IMR-90 (cell line): ENCODE measurements around the gene TSPAN17. TPM values are rescaled to one million over a fixed set of nuclear protein-coding genes. Genes with fewer than 3 reads are reported as not detected.

Experiments used
- ATAC-seq: fragments of 200-7000 bp; cut with Tn5 transposase; 2 replicates; pipeline ENCODE4 v1.9.1; 2020; ENCODE audit warnings: low read depth, mild to moderate bottlenecking, moderate library complexity
- BruUV-seq: library from RNA; stranded (reverse); fragments of 400-500 nt; replicated peaks from 2 replicates; lab custom pipeline; 2021; lab: Mats Ljungman, UMichigan
- CTCF ChIA-PET: fragments of 300-600 bp; formaldehyde crosslinking; extraction: SDS; loops from one replicate; lab custom pipeline; 2021; ENCODE audit warnings: antibody characterized with exemption; lab: Yijun Ruan, JAX
- POLR2A ChIA-PET: fragments of 300-600 bp; sonication (Branson Sonifier 250); formaldehyde crosslinking; loops from one replicate; lab custom pipeline; 2022; ENCODE audit warnings: antibody characterized with exemption; ENCODE audit not compliant: unreplicated experiment; lab: Charles Lee
- DNase-seq: peaks from one replicate; pipeline ENCODE4 v3.0.0; 2013
- H2AFZ ChIP-seq: replicated peaks from 2 replicates; pipeline ENCODE3; 2013; ENCODE audit warnings: low read length, mild to moderate bottlenecking; ENCODE audit not compliant: poor library complexity
- H2AK5ac ChIP-seq: 2 replicates; pipeline ENCODE4 v1.6.1; 2013; ENCODE audit warnings: low read depth, low read length, inconsistent platforms
- H2AK9ac ChIP-seq: replicated peaks from 2 replicates; pipeline ENCODE3; 2013; ENCODE audit warnings: mild to moderate bottlenecking, low read depth, low read length, moderate library complexity; ENCODE audit not compliant: poor library complexity
- H2BK120ac ChIP-seq: 2 replicates; pipeline ENCODE4 v1.6.1; 2013; ENCODE audit warnings: low read depth, low read length, inconsistent platforms
- H2BK15ac ChIP-seq: 3 replicates; pipeline ENCODE4 v1.6.1; 2013; ENCODE audit warnings: low read depth, low read length, inconsistent platforms
- H2BK20ac ChIP-seq: 2 replicates; pipeline ENCODE4 v1.6.1; 2013; ENCODE audit warnings: low read depth, mild to moderate bottlenecking, inconsistent platforms, low read length, moderate library complexity
- H2BK5ac ChIP-seq: 2 replicates; pipeline ENCODE4 v1.6.1; 2013; ENCODE audit warnings: mild to moderate bottlenecking, low read depth, low read length, inconsistent platforms; ENCODE audit not compliant: poor library complexity, severe bottlenecking
- H3K14ac ChIP-seq: replicated peaks from 2 replicates; pipeline ENCODE4 v1.6.1; 2013; ENCODE audit warnings: low read depth, low read length, inconsistent platforms
- H3K18ac ChIP-seq: 2 replicates; pipeline ENCODE4 v1.6.1; 2013; ENCODE audit warnings: low read depth, low read length, control low read depth
- H3K23ac ChIP-seq: 2 replicates; pipeline ENCODE4 v1.6.1; 2013; ENCODE audit warnings: low read depth, low read length, inconsistent platforms
- H3K27ac ChIP-seq: 2 replicates; pipeline ENCODE4 v1.5.1; 2013; ENCODE audit warnings: mild to moderate bottlenecking, control low read depth, low read length; ENCODE audit not compliant: insufficient read depth
- H3K27me3 ChIP-seq: 2 replicates; pipeline ENCODE4 v1.6.1; 2013; ENCODE audit warnings: low read length; ENCODE audit not compliant: control insufficient read depth, insufficient read depth
- H3K36me3 ChIP-seq: 2 replicates; pipeline ENCODE4 v1.6.1; 2013; ENCODE audit warnings: low read length, mixed read lengths; ENCODE audit not compliant: control insufficient read depth, insufficient read depth
- H3K4ac ChIP-seq: 2 replicates; pipeline ENCODE4 v1.6.1; 2013; ENCODE audit warnings: low read depth, low read length, inconsistent platforms
- H3K4me1 ChIP-seq: 2 replicates; pipeline ENCODE4 v1.6.1; 2013; ENCODE audit warnings: low read length, mixed read lengths; ENCODE audit not compliant: control insufficient read depth, insufficient read depth
- H3K4me2 ChIP-seq: 2 replicates; pipeline ENCODE4 v1.6.1; 2013; ENCODE audit warnings: low read depth, mild to moderate bottlenecking, control low read depth, low read length, moderate library complexity
- H3K4me3 ChIP-seq: 2 replicates; pipeline ENCODE4 v1.5.1; 2013; ENCODE audit warnings: low read depth, mild to moderate bottlenecking, control low read depth, low read length, moderate library complexity; ENCODE audit not compliant: insufficient read depth
- H3K56ac ChIP-seq: 2 replicates; pipeline ENCODE4 v1.6.1; 2013; ENCODE audit warnings: low read length, inconsistent platforms; ENCODE audit not compliant: insufficient read depth; ENCODE audit errors: extremely low read depth
- H3K79me1 ChIP-seq, 2 experiments: 2 replicates each; pipeline ENCODE4 v1.6.1; 2013; ENCODE audit warnings: low read length in 2 of 2, inconsistent platforms in 1 of 2, low read depth in 1 of 2
- H3K9ac ChIP-seq: 2 replicates; pipeline ENCODE4 v1.6.1; 2013; ENCODE audit warnings: low read depth, low read length, control low read depth
- H3K9me1 ChIP-seq: 2 replicates; pipeline ENCODE4 v1.6.1; 2013; ENCODE audit warnings: low read length, inconsistent platforms; ENCODE audit not compliant: insufficient read depth
- H3K9me3 ChIP-seq: 2 replicates; pipeline ENCODE4 v1.6.1; 2013; ENCODE audit warnings: low read length; ENCODE audit not compliant: control insufficient read depth, insufficient read depth
- H4K20me1 ChIP-seq: 2 replicates; pipeline ENCODE4 v1.6.1; 2013; ENCODE audit warnings: low read length, inconsistent platforms; ENCODE audit not compliant: insufficient read depth
- H4K5ac ChIP-seq: 2 replicates; pipeline ENCODE4 v1.6.1; 2013; ENCODE audit warnings: mild to moderate bottlenecking, low read depth, low read length, control low read depth
- H4K8ac ChIP-seq, 2 experiments: 2 replicates each; pipeline ENCODE4 v1.6.1; 2013; ENCODE audit warnings: low read depth in 2 of 2, low read length in 2 of 2, control low read depth in 1 of 2, inconsistent platforms in 1 of 2
- H4K91ac ChIP-seq: 2 replicates; pipeline ENCODE4 v1.6.1; 2013; ENCODE audit warnings: low read depth, low read length, inconsistent platforms; ENCODE audit not compliant: insufficient read depth
- BHLHE40 ChIP-seq: fragments of 150-350 bp; IDR thresholded peaks from 2 replicates; pipeline ENCODE4 v1.6.1; 2016; ENCODE audit warnings: mild to moderate bottlenecking, low read depth, low read length
- CEBPB ChIP-seq: IDR thresholded peaks from 2 replicates; pipeline ENCODE4 v1.6.1; 2012; ENCODE audit warnings: low read depth, low read length, improper control_type of control experiment
- CHD1 ChIP-seq: IDR thresholded peaks from 2 replicates; pipeline ENCODE4 v1.6.1; 2012; ENCODE audit warnings: low read depth, low read length, improper control_type of control experiment
- FOS ChIP-seq: fragments of 150-350 bp; IDR thresholded peaks from 2 replicates; pipeline ENCODE4 v1.6.1; 2016; ENCODE audit warnings: low read depth, low read length
- MAFK ChIP-seq: IDR thresholded peaks from 2 replicates; pipeline ENCODE4 v1.6.1; 2012; ENCODE audit warnings: low read depth, low read length, improper control_type of control experiment
- MAZ ChIP-seq: IDR thresholded peaks from 2 replicates; pipeline ENCODE4 v1.6.1; 2012; ENCODE audit warnings: low read depth, mild to moderate bottlenecking, low read length, improper control_type of control experiment, moderate library complexity, borderline replicate concordance
- MXI1 ChIP-seq: IDR thresholded peaks from 2 replicates; pipeline ENCODE4 v1.6.1; 2012; ENCODE audit warnings: low read depth, mild to moderate bottlenecking, low read length, moderate library complexity, borderline replicate concordance
- NFE2L2 ChIP-seq: fragments of 150-350 bp; IDR thresholded peaks from 2 replicates; pipeline ENCODE4 v1.6.1; 2016; ENCODE audit warnings: low read depth, mild to moderate bottlenecking, low read length
- POLR2A ChIP-seq: IDR thresholded peaks from 2 replicates; pipeline ENCODE4 v1.6.1; 2012; ENCODE audit warnings: mild to moderate bottlenecking, low read depth, low read length
- RAD21 ChIP-seq: IDR thresholded peaks from 2 replicates; pipeline ENCODE4 v1.6.1; 2012; ENCODE audit warnings: low read length, improper control_type of control experiment
- RCOR1 ChIP-seq: IDR thresholded peaks from 2 replicates; pipeline ENCODE4 v1.6.1; 2012; ENCODE audit warnings: mild to moderate bottlenecking, low read length, improper control_type of control experiment; ENCODE audit not compliant: insufficient replicate concordance
- SMC3 ChIP-seq: fragments of 150-350 bp; IDR thresholded peaks from 2 replicates; pipeline ENCODE4 v1.6.1; 2016; ENCODE audit warnings: low read depth, mild to moderate bottlenecking, antibody characterized with exemption, low read length, moderate library complexity
- WGBS, 2 experiments: methylation state at CpG; one replicate each; pipeline versions ENCODE4 v1.1.5 to v1.1.7; 2013; ENCODE audit warnings: missing lambda C conversion rate in 2 of 2; ENCODE audit not compliant: insufficient read length in 1 of 2; ENCODE audit errors: extremely low coverage in 2 of 2; 5-methylcytosine and 5-hydroxymethylcytosine counted together
- dilution Hi-C: fragments of 300-500 bp; cut with HindIII; formaldehyde crosslinking; loops from one replicate; pipeline ENCODE4 v1.14.3; 2018; ENCODE audit warnings: low sequenced_read_pairs; ENCODE audit not compliant: unreplicated experiment
- in situ Hi-C: fragments of 300-500 bp; cut with MboI; formaldehyde crosslinking; loops from 3 replicates; pipeline ENCODE4 v1.14.3; 2019; ENCODE audit warnings: low sequenced_read_pairs, inconsistent platforms, mixed read lengths
- intact Hi-C: fragments of 100-400 bp; cut with micrococcal nuclease; formaldehyde crosslinking; loops from 2 replicates; pipeline ENCODE4 v1.10.0; 2022
- polyA plus RNA-seq, 3 experiments: library from polyadenylated mRNA; depleted of rRNA; stranded (reverse); fragments of >200 nt; gene quantifications; 2 replicates each; pipeline ENCODE4 v1.2.3, GENCODE V29; 2012; ENCODE audit warnings: low replicate concordance in 1 of 3
- total RNA-seq: library from RNA; depleted of rRNA; stranded (reverse); fragments of >200 nt; gene quantifications from 2 replicates; pipeline ENCODE4 v1.2.3, GENCODE V29; 2012
- TF ChIP-seq, protein P1 (sequence below): conservative IDR thresholded peaks from 2 replicates; pipeline ENCODE4 v1.5.1; 2012; ENCODE audit warnings: mild to moderate bottlenecking, low read depth, low read length, improper control_type of control experiment
- TF ChIP-seq, protein P2 (sequence below): fragments of 150-350 bp; IDR thresholded peaks from 2 replicates; pipeline ENCODE4 v1.6.1; 2016; ENCODE audit warnings: low read depth, mild to moderate bottlenecking, low read length, moderate library complexity, borderline replicate concordance
- TF ChIP-seq, protein P3 (sequence below): fragments of 150-350 bp; IDR thresholded peaks from 2 replicates; pipeline ENCODE4 v1.6.1; 2017; ENCODE audit warnings: mild to moderate bottlenecking, antibody characterized with exemption, low read length, low read depth

The TSPAN17 gene
- total and polyA plus RNA-seq, 2 of the 4 experiments (the other 2 are of a cell fraction) = 34.2 to 41.6 TPM

DNA sequence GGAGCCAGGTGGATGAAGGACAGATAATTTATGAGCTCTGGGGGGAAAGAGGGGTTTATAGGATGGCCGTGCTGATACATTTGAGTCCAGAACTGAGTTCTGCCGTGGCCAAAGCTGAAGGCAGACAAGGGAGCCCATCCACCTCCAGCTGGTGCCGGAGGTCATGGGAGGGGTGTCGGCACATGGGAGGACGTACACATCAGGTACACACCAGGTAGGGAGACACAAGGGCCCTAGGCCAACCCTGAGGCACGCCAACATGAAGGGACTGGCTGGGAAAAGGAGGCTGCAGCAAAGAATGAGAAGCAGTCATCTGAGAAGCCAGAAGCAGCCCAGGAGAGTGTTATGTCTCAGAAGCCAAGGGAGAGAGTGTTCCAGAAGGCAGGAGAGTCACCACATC lies 35.3 kb upstream of the TSPAN17 start:
- POLR2A ChIA-PET = no interaction called here
- H3K36me3 ChIP-seq = no peaks in the 10 kb centered on the region
- H3K9ac ChIP-seq = no peak overlapping the region
- BruUV-seq = no TSS peak
- in situ Hi-C loops = no loop called here
- H3K9me1 ChIP-seq = peaks cover 36% of the 10 kb centered on the region
- H3K4me1 ChIP-seq = peaks cover 28% of the 10 kb centered on the region
- whole genome bisulfite sequencing, 2 experiments = 86% methylated on average over 4 of the region's 6 CpGs; no CpG with 5 or more reads in 1 of the 2 experiments
- H2AK5ac ChIP-seq = no peak overlapping the region
- no peak overlapping the region for H3K4me3 ChIP-seq
- peaks cover 4 to 26% of the 10 kb centered on the region in 2 experiments; a peak in 3 of 4 replicates for H3K79me1 ChIP-seq
- no peak overlapping the region for H2BK5ac ChIP-seq
- H2AK9ac ChIP-seq = no peak overlapping the region
- no peak overlapping the region for H2BK20ac ChIP-seq
- no peak overlapping the region for H3K4me2 ChIP-seq
- no peaks in the 10 kb centered on the region for H3K27me3 ChIP-seq
- no peak overlapping the region for H2BK120ac ChIP-seq
- no peak overlapping the region for H3K18ac ChIP-seq
- H3K27ac ChIP-seq = no peak overlapping the region
- no peak overlapping the region for H2AFZ ChIP-seq
- dilution Hi-C loops = no loop called here
- no peak overlapping the region for H2BK15ac ChIP-seq
- no peak overlapping the region for H3K56ac ChIP-seq
- CTCF ChIA-PET = no interaction called here
- H3K23ac ChIP-seq = no peak overlapping the region
- no peak overlapping the region for H3K4ac ChIP-seq
- no peaks in the 10 kb centered on the region for H3K9me3 ChIP-seq
- DNase-seq = no peak
- H3K14ac ChIP-seq = no peak overlapping the region
- ATAC-seq = no peak
- no peak overlapping the region for H4K8ac ChIP-seq
- H4K20me1 ChIP-seq = peaks cover 14% of the 10 kb centered on the region
- H4K5ac ChIP-seq = no peak overlapping the region
- TF ChIP-seq POLR2A (no peak), MXI1 (no peak), MAZ (no peak), CEBPB (no peak), MAFK (no peak), SMC3 (no peak), RAD21 (no peak), BHLHE40 (no peak), FOS (no peak), CHD1 (no peak), NFE2L2 (no peak), RCOR1 (no peak)
- TF ChIP-seq, protein P1, sequence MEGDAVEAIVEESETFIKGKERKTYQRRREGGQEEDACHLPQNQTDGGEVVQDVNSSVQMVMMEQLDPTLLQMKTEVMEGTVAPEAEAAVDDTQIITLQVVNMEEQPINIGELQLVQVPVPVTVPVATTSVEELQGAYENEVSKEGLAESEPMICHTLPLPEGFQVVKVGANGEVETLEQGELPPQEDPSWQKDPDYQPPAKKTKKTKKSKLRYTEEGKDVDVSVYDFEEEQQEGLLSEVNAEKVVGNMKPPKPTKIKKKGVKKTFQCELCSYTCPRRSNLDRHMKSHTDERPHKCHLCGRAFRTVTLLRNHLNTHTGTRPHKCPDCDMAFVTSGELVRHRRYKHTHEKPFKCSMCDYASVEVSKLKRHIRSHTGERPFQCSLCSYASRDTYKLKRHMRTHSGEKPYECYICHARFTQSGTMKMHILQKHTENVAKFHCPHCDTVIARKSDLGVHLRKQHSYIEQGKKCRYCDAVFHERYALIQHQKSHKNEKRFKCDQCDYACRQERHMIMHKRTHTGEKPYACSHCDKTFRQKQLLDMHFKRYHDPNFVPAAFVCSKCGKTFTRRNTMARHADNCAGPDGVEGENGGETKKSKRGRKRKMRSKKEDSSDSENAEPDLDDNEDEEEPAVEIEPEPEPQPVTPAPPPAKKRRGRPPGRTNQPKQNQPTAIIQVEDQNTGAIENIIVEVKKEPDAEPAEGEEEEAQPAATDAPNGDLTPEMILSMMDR = no peak
- TF ChIP-seq, protein P2, sequence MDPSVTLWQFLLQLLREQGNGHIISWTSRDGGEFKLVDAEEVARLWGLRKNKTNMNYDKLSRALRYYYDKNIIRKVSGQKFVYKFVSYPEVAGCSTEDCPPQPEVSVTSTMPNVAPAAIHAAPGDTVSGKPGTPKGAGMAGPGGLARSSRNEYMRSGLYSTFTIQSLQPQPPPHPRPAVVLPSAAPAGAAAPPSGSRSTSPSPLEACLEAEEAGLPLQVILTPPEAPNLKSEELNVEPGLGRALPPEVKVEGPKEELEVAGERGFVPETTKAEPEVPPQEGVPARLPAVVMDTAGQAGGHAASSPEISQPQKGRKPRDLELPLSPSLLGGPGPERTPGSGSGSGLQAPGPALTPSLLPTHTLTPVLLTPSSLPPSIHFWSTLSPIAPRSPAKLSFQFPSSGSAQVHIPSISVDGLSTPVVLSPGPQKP = no peak
- TF ChIP-seq, protein P3, sequence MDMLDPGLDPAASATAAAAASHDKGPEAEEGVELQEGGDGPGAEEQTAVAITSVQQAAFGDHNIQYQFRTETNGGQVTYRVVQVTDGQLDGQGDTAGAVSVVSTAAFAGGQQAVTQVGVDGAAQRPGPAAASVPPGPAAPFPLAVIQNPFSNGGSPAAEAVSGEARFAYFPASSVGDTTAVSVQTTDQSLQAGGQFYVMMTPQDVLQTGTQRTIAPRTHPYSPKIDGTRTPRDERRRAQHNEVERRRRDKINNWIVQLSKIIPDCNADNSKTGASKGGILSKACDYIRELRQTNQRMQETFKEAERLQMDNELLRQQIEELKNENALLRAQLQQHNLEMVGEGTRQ = no peak
- intact Hi-C loops = no loop called here
- H4K91ac ChIP-seq = no peak overlapping the region
